Measurements from ENCODE around the gene ZMIZ1. TPM values are rescaled to one million over a fixed set of nuclear protein-coding genes. Genes with fewer than 3 reads are reported as not detected.

The ZMIZ1 gene
- total and polyA plus RNA-seq, 2 experiments from 2014 or later, result 9.2 to 30.9 TPM

- Histone ChIP-seq H4K20me1 (replicated peaks; ENCODE audit: insufficient read depth) (peaks cover 16% of the 10 kb centered on the region; the same call in 1 of the 2 replicates), H3K4me3 (peak overlapping the region; percentile 75), H2AFZ (peak overlapping the region; percentile 93), H3K36me3 (ENCODE audit: insufficient read depth) (no peaks in the 10 kb centered on the region; the same call in 1 of the 2 replicates), H3F3A (replicated peaks; ENCODE audit: low read depth) (peaks cover 7% of the 10 kb centered on the region), H3K4me2 (peak overlapping the region; percentile 86), H3K79me2 (replicated peaks; ENCODE audit: insufficient read depth) (peaks cover 11% of the 10 kb centered on the region), H3K9me2 (ENCODE audit: insufficient read depth) (no peaks in the 10 kb centered on the region), H3K4me1 (ENCODE audit: insufficient read depth) (peaks cover 7% of the 10 kb centered on the region), H3K27me3 (ENCODE audit: insufficient read depth) (no peaks in the 10 kb centered on the region), H3K27ac (ENCODE audit: low read depth) (no peak overlapping the region)
- ATAC-seq, result peak; percentile 48
- DNase-seq (ENCODE audit: low spot score), result peak; percentile 54
- Mint-ChIP-seq H3K36me3 (ENCODE audit: low read depth) (peaks cover 39% of the 10 kb centered on the region), H3K4me3 (peak overlapping the region; percentile 81), H3K27ac (no peak overlapping the region; the same call in 1 of the 2 replicates), H3K9me3 (no peaks in the 10 kb centered on the region), H3K4me1 (peaks cover 11% of the 10 kb centered on the region; the same call in 1 of the 3 replicates), H3K27me3 (ENCODE audit: insufficient read depth, low read depth, poor library complexity) (peaks cover 2% of the 10 kb centered on the region)
- TF ChIP-seq POLR2AphosphoS5 (IDR thresholded peaks at IDR 0.05; ENCODE audit: low read depth) (no peak), EZH2 (IDR thresholded peaks at IDR 0.05; ENCODE audit: low read depth, unreplicated experiment) (no peak), JUNB (IDR thresholded peaks at IDR 0.05; ENCODE audit: unreplicated experiment) (no peak), EZH2phosphoT487 (IDR thresholded peaks at IDR 0.05; ENCODE audit: unreplicated experiment) (no peak), ZNF114 (CRISPR knock-in tag; IDR thresholded peaks at IDR 0.05) (no peak), ZNF462 (CRISPR knock-in tag; IDR thresholded peaks at IDR 0.05) (no peak), ZNF331 (CRISPR knock-in tag; IDR thresholded peaks at IDR 0.05; ENCODE audit: low read depth) (no peak), ETS1 (IDR thresholded peaks at IDR 0.05) (no peak), CREB1 (CRISPR knock-in tag; IDR thresholded peaks at IDR 0.05; ENCODE audit: low read depth) (no peak), STAT1 (IDR thresholded peaks at IDR 0.05; ENCODE audit: unreplicated experiment) (no peak), CTCF (conservative IDR thresholded peaks at IDR 0.05; ENCODE audit: low read depth in 2 of 2) (no peak), REST (IDR thresholded peaks at IDR 0.05; ENCODE audit: unreplicated experiment) (no peak), NANOG (IDR thresholded peaks at IDR 0.05; ENCODE audit: borderline replicate concordance) (no peak)
These were observed 279.3 kb downstream of the ZMIZ1 start for GRCh38 chr10:79347894-79348639.

Measured in GM23338 (cell line).